ENCODE results near the gene RETREG3.
A peak's percentile ranks its signal among the peaks of the same experiment; 100 is the strongest.
"Not testable (repeated sequence)": the region's sequence is repeated elsewhere in the genome, so short reads cannot be mapped to it uniquely, and the experiment has no call there.

RETREG3 gene, protein sequence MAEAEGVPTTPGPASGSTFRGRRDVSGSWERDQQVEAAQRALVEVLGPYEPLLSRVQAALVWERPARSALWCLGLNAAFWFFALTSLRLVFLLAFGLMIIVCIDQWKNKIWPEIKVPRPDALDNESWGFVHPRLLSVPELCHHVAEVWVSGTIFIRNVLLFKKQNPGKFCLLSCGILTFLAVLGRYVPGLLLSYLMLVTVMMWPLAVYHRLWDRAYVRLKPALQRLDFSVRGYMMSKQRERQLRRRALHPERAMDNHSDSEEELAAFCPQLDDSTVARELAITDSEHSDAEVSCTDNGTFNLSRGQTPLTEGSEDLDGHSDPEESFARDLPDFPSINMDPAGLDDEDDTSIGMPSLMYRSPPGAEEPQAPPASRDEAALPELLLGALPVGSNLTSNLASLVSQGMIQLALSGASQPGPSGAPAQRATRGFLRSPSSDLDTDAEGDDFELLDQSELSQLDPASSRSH

DNA sequence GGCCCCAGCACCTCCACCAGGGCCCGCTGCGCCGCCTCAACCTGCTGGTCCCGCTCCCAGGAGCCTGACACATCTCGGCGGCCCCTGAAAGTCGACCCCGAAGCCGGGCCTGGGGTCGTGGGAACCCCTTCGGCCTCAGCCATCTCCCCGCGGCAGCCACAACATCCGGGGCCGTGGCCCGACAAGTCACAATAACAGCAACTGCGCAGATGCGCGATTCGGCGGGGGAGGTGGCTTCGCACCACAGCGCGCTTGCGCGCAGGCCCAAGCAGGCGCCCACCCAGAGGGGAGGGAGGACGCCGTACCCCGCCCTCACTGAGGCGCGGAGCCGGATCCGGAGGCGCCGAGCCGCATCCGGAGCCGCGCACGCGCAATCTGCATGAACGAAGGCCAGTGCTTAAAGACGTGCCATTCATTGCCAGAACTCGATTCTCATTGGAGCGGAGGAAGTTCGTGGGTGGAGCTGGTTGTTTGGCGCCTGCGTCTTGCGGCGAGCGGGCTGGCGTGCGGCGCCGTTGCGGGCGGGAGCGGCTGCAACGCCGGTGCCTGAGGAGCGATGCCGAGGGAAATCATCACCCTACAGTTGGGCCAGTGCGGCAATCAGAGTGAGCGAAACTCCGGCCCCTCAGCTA is at the start of gene RETREG3, which contains the start of gene TUBG1:
Gene RETREG3, minus strand, starts transcription at position 193 of the 632 bp plus-strand sequence. Its CDS starts 50 bp downstream, at position 143.
Gene TUBG1, plus strand, starts transcription at position 502 of the 632 bp plus-strand sequence. Its CDS starts 55 bp downstream, at position 557.
- DNase-seq (ENCODE audit: low read depth in 2 of 2), result peak; percentile 97 to 99

DNA sequence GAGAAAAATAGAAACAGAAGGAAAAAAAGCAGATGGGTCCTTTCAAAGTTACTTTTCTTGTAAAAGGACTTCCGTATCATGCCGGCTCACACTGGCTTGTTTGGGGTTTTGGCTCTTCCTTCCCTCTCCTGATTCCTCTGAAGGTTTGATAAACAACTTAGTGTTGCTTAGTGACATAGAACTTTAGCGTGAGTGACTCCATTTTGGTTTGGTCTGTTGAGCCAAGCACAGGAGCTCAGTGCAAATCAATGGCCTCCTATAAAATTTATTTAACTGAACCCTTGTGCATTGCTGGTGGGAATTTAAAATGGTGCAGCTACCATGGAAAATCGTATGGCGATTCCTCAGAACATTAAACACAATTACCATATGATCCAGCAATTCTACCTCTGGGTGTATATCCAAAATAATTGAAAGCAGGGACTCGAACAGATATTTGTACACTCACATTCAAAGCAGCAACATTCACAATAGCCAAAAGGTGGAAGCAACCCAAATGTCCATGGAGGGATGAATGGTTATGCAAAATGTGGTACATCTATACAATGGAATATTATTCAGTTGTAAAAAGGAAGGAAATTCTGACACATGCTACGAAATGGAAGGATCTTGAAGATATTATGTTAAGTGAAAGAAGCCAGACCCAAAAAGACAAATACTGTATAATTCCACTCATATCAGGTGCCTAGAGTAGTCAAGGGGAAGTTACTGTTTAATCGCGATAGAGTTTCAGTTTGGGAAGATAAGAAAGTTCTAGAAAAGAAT is 48.8 kb upstream of the RETREG3 start:
- DNase-seq (ENCODE audit: low read depth in 2 of 2), result no peak

DNA sequence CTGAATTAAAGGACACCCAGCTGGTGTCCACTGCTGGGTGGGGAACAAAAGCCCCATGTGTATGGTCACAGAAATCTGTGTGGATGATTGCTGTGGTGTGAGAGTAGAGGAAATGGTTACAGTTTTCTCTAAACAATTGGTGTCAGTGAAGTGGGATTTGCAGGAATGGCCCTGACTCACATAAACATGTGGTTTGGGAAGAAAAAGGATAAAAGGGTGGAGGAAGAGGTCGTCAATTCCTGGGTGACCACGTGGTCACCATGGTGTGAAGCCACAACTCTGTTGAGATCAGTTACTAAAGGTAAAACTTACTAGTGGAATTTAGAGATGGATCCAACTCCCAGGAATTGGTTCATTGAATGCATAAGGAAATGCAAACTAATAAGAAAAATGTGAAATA is 46.4 kb upstream of the RETREG3 start:
- DNase-seq (ENCODE audit: low read depth in 2 of 2), result no peak

DNA sequence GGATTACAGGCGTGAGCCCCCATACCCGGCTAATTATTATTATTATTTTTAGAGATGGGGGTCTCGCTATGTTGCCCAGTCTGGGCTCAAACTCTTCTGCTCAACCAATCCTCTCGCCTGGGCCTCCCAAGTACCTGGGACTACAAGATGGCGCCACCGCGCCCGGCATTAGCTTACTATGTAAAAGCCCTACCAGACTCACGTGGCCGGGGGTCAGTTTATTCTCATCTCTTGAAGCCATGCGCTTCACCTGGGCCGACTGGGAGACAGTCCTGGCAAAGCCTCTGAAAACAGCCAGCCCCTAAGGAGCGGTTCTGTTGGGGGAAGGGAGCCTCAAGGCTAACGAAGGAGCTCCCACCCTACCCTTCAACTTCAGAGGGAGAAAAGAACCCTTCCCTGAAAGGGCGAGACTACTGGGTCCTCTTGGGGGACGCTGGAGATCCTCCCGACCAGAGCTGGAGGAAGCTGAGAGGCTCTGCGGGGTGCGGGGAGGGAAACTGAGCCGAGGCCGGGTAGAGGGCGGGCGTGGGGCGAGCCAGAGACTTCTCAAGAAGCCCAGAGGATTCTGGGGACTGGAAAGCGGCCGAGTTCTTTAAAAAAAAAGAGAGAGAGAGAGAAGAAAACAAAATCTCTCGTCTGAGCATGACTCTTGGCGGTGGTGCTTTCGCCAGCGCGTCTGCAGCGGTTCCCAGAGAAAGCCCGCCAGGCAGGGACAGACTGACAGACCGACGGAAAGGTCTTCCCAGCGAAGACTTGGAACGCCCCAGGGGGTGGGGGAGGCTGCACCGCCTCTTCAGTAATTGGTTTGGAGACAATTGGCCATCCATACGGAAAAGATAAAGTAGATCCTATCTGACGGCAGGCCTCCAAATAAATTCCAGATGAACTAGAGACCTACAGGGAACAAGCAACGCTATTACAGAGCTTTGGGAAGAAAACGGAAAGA is 44.3 kb upstream of the RETREG3 start:
- no peak for DNase-seq (ENCODE audit: low read depth in 2 of 2)

DNA sequence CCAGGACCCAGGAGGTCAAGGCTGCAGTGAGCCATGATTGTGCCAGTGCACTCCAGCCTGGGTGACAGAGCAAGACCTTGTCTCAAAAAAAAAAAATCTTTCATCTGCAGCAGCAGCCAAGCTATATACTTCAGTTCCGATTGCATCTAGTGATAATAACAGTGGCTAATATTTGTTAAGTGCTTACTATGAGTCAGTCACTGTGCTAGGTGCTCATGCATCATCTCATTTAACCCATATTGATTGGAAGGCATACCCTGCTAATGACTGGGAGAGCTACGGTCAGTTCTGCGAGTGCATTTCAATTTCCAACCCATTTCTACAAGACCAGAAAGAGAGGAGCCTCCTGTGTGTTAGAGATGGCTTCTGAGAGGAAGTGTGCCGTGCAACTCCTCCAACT is 42.2 kb upstream of the RETREG3 start:
- no peak for DNase-seq (ENCODE audit: low read depth in 2 of 2)

DNA sequence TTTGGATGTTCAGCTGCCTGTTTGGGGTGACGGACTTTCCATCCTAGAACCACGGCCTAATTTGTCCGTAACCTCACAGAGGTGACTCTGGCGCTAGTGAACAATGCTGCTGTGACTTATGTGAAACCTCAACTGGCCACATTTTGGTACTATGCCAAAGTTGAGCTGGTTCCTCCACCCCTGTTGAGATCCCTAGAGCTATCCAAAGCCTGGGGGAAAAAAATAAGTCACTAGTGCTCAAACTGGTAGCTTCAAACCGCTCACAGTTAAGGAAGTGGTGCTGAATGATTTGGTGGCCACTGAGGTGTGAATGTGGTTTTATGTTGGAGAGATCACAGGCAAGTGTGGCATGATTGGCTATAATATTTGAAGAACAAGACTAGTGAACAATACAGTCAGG is 38.6 kb upstream of the RETREG3 start:
- DNase-seq (ENCODE audit: low read depth in 2 of 2), result no peak

DNA sequence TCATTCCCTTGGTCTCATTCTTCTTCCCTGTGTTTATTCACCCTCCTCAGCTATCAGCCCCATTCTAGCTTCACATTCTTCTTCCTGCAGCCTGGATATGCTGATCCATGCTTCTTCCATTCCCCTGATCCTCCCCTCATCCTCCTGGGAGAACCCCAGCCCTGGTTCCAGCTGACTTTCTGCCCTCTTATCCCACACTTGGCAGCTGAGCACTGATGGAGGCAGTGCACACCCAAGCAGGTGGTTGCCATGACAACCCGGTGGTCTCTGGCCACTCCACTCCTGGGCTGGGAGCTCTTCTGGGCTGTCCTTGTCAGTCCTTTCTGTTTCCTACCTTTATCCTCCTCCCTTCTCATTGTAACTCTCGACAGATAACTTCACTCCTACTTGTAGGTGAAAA is 33.2 kb upstream of the RETREG3 start:
- DNase-seq (ENCODE audit: low read depth in 2 of 2), result no peak

DNA sequence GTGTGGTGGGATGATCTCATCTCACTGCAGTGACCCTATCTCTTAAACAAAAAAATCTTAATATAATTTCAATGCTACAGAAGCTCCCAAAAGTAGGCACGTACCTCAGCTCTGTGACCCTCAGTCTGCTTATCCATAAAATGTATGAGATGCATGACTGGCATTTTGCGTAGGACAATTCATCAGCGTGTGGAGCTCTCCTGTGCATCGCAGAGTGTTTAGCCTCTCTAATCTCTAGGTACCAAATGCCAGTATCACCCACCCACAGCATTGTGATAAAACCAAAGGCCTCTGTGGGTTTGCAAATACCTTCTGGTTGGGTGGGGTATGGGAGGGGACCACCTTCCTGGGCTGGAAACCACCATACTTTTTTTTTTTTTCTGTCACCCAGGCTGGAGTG is 30.9 kb upstream of the RETREG3 start:
- no peak for DNase-seq (ENCODE audit: low read depth in 2 of 2)

DNA sequence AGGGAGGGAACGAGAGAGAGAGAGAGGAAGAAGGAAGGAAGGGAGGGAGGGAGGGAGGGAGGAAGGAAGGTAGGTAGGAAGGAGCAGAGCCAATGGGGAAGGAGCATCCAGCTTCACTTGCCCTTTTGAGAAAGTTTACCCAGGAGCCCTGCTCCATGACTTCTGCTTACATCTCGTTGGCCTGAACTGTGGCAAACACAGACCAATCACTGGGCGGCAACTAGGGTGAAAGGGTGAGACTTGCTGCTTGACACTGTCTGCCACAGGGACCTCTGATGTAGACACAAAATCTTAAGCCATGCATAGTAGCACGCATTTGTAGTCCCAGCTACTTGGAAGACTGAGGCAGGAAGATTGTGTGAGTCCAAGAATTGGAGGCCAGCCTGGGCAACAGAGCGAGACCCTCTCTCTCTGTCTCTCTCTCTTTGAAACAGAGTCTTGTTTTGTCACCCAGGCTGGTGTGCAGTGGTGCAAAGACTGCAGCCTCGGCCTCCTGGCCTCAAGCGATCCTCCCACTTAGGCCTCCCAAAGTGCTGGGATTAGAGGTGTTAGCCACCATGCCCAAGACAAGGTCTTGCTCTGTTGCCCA is 30.4 kb upstream of the RETREG3 start:
- no peak for DNase-seq (ENCODE audit: low read depth in 2 of 2)

DNA sequence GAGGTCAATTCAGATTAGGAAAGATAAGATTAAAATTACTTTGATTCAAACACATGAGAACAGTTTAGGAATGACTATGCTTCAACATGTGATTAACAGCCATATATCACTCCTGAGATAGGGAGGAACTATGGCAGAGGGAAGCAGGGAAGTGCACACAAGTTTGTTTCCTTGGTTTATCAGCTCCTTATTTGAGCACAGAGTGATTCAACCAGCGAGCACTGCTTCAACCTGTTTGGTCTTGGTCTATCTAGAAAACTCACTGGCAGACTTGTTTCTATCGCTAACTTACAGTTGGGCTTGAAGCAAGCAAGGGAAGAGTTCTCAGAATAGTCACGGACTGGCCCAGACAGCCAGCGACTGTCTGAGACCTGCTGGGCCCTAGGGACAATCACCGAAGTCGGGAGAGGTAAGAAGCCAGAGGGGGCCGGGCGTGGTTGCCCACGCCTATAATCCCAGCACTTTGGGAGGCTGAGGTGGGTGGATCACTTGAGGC is 23.8 kb upstream of the RETREG3 start:
- DNase-seq (ENCODE audit: low read depth in 2 of 2), result no peak

DNA sequence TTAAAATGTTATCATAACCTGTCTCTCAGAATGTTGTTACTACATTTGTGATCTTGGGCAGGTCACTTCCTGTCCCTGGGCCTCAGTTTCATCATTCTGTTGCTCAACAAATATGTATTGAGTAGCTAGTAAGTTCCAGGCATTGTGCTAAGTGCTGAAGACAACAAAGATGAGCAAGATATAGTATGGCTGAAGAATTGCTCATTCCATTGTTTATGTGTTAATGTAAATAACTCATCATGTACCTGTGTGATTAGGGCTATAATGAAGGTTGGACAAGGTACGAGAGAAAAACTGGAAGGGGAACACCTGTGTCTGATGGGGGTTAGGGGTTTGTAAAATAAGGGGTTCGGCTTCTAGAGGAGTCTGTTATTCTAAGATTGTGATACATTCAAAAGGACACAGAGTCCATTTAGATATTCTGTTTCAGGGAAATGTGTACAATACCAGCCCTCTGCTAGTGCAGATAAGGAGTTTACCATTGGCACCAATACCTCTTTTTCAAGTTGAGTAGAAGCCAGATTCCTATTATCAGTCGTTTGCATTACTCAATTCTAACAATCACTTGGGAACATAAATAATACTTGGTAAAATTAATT is 20.3 kb upstream of the RETREG3 start:
- DNase-seq (ENCODE audit: low read depth in 2 of 2), result no peak

DNA sequence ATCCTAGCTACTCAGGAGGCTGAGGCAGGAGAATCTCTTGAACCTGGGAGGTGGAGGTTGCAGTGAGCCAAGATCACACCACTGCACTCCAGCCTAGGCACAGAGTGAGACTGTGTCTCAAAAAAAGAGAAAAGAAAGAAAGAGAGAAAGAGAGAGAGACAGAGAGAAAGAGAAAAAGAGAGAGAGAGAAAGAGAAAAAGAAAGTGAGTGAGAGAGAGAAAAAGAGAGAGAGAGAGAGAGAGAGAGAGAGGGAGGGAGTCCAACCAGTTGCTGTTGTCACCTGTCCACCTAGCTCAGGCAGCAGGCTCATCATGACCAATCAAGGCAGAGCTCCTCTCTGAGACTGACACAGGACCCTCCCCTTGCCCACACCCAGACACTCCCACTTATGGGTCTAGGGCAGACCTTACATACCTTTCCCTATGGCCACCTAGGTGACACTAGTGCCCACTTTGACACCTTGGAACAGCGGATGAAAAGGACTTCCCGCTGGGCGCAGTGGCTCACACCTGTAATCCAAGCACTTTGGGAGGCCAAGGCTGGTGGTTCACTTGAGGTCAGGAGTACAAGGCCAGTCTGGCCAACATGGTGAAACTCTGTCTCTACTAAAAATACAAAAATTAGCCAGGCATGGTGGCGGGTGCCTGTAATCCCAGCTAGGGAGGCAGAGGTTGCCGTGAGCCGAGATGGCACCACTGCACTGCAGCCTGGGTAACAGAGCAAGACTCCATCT is 18.0 kb upstream of the RETREG3 start:
- not testable (repeated sequence) for DNase-seq (ENCODE audit: low read depth in 2 of 2)

DNA sequence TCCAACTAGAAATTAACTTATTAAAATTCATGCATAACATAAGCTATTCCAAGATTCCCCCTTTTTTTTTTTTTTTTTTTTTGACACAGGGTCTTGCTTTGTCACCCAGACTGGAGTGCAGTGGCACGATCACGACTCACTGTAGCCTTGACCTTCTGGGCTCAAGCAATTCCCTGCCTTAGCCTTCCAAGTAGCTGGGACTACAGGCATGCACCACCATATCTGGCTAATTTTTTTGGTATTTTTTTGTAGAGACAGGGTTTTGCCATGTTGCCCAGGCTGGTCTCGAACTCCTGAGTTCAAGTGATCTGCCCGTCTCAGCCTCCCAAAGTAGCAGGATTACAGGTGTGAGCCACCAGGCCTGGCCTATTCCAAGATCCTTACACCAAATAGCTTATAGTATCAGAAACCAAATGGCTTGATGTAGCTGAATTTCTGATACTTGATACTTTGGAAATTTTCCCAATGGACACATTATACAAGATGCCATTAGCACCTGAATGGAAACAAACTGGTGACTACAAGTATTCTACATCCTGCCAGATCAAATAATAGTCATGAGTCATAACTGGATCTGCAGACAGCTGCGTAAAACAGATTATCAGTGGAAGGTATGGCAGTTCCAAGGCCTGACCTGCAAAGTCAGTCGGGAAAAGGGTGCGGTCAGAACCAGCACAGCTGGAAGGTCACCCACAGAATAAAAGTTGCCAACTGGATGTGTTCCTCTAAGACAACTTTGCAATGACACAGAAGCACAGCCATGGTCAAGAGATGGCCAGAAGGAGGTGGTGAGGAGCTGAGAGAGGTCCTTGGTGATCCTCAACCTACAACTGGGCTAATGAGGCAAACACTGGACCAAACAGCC is 14.8 kb upstream of the RETREG3 start:
- DNase-seq (ENCODE audit: low read depth in 2 of 2), result no peak

DNA sequence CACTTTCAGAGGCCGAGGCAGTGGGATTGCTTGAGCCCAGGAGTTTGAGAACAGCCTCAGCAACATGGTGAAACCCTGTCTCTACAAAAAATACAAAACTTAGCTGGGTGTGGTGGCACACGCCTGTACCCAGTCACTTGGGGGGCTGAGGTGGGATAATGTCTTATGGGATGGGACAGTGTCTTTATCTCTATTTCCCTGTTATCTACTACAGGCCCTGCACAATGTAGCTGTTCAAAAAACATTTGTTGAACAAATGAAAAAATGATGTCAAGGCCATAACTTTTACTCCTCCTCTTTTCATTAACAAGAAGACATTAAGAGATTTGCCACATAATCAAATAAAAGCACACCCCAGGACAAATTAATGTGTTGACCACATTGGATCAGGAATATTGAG is 14.1 kb upstream of the RETREG3 start:
- DNase-seq (ENCODE audit: low read depth in 2 of 2), result no peak

DNA sequence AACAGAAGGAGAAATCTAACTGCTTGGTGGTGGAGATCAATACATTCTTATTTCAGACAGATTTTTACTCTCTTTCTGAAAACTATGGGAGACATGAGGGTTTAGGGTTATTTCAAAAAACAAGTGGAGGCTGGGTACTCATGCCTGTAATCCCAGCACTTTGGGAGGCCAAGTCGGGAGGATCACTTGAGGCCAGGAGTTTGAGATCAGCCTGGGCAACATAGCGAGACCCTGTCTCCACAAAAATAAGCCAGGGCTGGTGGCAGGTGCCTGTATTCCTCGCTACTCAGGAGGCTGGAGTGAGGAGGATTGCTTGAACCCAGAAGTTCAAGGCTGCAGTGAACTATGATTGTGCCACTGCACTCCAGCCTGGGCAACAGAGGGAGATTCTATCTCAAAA is 12.8 kb upstream of the RETREG3 start:
- not testable (repeated sequence) for DNase-seq (ENCODE audit: low read depth in 2 of 2)

DNA sequence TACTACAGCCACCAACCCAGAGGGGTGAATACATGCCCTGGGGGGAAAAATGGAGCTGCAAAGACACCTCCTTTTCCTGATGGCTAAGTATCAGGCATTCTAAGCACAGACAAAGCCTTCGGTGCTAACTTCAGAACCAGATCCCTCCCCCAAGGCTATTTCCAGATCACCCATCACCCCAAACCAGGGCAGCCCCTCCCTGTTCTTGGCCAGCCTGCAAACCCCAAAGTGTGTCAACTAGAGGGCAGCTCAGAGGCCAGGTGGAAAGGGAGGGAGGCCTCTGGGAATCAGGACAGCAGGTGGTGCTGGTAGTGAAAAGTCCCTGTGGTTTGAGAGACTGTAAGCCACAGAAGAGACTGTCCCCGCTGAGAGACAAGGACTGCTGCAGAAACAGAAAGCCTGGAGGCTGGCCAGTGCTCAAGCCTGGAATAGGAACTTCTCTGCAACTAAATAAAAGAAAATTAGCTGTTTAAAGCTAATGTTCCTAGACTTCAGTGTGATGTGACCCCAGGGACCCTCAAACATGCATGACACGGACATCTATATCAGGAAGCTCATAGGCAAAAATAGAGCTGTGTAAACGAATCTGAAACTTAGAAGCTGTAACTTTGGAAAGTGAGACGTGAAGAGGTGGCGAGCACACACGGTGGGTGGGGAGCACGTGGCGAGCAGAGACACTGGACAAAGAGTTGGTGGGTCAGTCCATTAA is 9.4 kb upstream of the RETREG3 start:
- DNase-seq (ENCODE audit: low read depth in 2 of 2), result no peak

DNA sequence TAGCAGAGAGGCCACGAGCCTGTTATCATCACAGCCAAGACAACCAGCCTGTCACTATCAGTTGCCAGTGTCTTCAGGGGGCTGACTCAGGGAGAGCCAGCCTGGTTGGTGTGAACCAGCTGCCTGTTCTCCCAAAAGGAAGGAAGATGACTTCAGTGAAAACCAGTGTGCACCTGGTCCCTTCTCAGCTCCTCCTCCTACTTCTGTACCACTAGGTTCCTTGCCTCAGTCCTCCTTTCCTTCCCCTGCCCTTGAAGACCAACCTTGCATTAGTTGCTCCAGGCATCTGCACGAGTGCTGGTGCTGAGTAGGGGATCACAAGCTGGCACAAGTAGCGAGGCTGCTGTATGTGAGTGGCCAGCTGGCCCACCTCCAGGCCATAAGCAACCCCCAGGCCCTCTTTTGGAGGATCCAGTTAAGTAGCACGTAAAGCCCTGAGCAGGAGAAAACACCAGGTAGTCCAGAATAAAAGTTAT is 8.8 kb upstream of the RETREG3 start:
- DNase-seq (ENCODE audit: low read depth in 2 of 2), result no peak
